ENCODE measurements around the gene MARCOL.

MARCOL gene, protein sequence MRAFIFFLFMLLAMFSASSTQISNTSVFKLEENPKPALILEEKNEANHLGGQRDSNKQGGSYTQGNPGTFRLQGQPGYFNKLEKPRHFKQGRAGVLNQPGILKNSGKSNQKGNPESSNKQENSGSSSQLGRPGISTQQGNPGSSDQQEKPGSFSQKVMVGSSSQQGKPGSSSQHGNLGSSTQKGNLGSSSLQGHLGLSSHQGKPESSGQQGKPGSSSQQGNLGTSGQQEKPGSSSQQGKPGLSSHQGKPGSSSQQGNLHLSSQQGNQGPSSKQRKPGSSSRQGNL

DNA sequence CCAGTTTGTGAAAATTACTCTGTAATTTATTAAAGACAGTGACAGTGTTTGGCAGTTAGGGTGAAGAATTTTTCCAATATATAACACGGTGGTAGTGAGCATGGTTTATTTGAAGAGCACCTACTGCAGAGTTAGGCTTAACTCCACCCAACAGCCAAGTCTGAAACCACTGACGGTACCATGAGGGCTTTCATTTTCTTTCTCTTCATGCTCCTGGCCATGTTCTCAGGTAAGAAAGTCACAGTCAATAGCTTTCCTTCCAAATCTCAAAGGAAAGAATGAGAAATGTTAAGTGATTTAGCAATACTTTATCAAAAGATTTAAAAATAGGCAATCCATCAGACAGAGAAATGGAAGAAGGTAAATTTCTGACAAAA lies at the start of gene MARCOL:
Gene MARCOL, plus strand, starts transcription at position 108 of the 377 bp plus-strand sequence. Its CDS starts 73 bp downstream, at position 181.
- DNase-seq, result no peak

DNA sequence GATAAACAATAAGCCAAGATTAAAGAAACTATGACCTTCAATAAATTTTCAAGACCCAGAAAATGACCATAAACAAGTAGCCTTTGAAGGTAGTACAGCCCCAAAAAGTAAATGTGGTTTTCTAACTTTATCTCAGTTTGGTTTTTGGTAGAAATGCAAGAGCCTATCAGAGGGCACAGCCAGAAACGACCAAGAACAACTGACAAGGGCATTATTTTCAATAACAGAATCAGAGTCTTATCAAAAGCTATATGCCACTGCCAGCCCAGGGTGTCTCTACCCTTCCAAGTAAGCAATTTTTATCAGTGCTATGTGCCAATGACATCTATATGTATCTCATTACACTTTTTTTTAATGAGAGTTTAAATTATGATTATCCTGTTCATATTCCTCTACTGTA lies 47.3 kb upstream of the MARCOL start:
- no peak for DNase-seq

DNA sequence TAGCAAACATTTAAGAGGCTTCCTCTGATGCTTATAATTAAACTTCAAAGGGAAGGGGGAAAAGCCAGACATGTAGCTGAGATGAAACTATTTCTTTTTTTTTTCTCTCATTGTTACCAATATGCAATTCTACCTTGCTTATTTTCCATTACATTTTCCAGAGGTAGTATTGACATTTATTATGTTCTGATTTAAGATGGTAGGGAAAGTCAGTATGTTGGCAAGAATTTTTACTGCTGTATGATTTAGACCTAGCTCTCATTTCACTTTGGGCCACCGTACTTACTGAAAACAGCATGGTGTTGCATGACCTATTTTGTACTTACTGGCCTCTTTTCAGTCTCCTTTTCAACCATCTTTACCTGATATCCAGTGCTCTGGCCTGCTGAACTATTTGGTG lies 45.1 kb upstream of the MARCOL start:
- DNase-seq, result no peak

DNA sequence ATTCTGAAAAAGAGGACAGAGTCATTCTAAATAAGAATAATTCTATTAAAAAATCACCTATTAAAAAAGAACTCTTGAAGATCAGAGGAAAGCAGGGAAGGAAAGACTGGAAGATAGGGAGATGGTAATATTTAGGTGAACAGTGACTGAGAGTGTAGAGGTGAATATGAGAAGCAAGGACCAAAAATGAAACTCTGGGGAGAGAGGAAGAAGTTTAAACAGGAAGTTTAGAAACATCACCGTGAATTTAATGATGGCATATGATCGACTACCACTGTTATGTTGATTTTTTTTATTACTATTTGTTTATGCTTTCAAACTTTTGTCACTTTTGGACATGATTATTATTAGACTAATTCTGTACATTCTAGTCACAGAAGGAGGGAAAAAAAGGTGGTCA lies 37.2 kb upstream of the MARCOL start:
- no peak for DNase-seq

DNA sequence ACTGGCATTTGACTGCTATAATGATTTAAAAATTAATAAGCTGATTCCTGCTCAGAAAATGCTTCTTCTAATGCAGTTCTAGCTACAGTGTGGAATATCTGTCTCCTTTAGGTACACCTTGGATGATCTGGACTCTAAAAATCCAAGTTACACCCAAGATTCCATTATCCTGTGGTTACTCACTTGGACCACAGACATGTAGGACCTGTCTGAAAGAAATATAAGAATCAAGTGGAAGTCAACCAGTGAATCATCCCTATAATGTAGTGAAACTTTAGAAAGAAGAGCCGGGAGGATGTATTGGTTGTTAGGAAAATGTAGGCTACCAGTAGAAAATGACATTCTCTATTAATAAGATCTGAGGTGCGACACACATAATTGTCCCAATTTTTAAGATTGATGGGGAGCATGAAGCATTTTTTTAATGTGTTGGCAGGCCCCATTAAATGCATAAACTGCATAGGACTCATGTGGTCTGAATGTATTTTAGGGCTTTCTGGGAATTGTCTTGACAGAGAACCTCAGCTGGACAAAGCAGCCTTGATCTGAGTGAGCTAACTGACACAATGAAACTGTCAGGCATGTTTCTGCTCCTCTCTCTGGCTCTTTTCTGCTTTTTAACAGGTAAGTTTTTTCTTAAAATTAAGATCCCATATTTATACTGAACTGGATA lies 35.7 kb upstream of the MARCOL start, which contains the start of gene SPINK6:
Gene SPINK6, plus strand, starts transcription at position 512 of the 673 bp plus-strand sequence. Its CDS starts 55 bp downstream, at position 567.
- no peak for DNase-seq

DNA sequence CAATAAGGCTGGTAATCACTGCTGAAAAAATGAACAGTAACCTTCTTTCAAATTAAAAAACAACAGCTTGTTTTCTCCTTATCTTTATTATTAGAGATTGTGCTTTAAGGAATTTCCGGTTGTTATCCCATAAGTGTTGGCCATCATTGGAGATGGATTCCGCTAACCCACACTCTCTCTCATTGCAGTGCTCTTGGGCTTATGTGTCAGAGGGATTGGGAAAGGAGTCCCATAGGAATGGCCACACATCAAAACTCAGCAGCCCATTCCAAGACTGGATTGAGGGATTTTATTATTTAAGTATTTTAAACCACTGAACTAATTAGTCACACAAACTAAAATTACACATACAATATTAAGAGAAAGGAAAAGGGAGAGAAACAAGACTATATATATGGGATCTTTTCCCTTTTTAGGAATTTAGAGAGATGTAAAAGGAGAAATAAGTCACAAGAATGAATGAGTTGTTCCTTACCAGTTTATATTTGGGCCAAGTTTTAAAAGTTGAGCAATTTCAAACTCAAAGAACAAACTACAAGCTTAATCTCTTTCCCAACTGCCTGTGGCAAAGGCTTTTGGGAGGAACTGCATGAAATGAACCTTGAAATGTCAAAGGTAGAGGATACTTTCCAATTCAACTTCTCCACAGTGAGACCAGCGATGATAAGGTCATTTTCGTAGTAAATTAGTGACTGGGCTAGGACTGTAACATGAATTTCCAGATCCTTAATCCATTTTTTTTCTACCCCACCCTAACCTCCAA lies 33.1 kb upstream of the MARCOL start:
- no peak for DNase-seq

DNA sequence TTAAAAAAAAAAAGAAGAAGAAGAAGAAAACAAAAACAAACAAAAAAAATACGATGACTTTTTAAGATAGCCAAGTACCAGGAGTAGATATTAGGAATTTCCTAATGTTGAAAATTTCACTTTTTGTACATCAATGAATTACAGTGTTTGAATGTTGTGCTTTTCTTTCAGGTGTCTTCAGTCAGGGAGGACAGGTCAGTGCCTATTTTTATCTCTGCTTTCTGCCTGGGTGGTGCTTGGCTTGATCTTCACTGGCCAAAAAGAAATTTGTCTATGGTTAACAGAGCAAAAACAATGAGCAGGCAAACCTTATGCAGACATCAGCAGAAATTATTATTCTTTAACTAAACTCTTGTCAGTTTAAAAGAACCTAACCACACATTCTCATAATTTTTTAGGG lies 32.5 kb upstream of the MARCOL start:
- DNase-seq, result no peak

DNA sequence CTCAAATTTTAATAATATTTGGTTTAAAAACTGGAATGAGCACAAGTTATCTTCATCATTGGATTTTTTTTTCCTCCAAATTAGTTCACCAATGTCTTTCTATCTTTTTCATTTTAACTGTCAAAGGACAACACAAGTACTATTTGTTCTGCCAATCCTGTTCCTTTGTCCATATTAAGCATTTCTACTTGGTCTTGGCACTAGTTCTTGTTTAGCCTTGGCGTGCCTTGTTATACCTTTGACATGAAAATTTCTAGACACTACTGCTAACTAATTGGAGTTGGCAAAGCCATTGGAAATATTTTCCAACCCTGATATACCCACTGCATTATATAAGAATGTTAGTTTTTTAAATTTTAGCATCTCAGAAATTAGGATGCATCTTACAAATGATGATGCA lies 31.7 kb upstream of the MARCOL start:
- no peak for DNase-seq

DNA sequence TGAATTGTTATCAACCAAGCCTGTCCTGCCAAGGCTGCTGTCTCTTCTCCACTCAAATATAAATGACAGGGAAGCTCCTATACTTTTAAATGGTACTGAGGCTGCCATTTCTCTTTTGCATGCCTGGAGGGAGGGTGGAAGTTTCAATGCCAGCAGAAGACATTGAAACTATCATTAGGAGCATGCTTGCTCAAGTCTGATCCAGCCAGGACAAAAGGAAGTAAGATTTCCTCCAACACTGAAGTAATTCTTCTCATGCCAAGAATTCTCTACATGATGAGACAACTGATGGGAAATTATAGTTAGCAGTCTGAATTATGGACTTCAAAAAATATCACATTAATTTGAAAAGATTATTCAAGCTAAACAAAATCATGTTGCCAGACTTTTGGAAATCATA lies 30.1 kb upstream of the MARCOL start:
- no peak for DNase-seq

DNA sequence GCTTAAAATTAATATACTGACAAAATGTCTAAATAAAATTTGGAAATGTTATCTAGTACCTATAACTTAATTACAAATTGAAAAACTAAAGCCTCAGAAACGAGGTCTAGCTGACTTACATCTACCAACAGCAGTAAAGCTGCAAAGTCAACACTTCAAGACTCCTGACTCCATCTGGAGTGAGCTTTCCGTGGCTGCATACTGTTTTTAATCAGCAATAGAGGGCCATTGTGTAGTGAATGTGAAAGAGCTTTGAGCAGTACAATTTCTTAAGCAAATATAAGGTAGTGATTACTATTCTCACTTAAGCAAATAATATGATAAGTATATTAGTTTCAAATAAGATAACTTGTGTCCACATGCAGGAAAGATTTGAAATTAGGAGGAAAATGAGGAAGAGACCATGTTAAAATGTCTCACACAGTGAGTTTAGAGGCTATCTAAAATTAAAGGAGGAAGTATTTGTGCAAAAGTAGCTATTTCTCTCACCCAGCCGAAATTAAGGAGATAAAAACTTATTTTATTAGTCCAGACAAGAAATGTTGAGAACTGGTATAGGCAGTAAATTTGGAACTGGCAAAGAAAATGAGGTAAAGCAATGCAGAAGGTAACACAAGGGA lies 29.1 kb upstream of the MARCOL start:
- no peak for DNase-seq

DNA sequence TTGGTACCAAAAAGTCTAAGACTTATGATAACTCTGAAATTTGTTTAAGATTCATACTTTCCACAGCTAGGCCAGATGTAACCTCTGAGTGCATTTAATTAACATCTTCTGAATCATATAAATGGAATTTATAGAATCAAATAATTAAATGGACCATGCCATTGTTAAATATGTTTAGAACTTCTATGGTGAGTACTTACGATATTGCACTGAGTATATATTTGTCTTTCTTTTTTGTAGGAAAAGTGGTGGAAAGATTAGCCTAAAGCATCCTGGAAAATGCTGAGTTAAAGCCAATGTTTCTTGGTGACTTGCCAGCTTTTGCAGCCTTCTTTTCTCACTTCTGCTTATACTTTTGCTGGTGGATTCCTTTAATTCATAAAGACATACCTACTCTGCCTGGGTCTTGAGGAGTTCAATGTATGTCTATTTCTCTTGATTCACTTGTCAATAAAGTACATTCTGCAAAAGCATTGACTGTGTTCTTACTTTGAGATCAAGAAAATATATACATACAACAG lies 23.6 kb upstream of the MARCOL start:
- DNase-seq, result no peak

DNA sequence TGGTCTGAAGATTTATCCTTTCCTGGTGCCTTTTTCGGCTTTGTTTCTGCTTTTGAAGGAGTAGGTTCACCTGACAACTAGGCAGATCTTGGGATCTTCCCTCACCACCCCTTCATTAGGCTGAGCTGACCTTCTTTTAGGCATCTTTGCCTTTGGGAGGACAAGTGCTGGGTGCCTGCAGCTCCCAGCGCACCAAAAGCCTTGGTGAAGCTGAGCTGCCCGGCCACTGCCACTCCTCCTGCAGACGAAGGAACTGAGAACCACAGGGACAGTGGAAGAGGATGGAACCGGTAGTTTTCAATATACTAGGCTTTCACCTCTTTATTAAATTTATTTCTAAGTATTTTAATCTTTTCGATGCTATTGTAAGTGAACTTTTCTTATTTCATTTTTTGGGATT lies 16.8 kb upstream of the MARCOL start:
- DNase-seq, result no peak

DNA sequence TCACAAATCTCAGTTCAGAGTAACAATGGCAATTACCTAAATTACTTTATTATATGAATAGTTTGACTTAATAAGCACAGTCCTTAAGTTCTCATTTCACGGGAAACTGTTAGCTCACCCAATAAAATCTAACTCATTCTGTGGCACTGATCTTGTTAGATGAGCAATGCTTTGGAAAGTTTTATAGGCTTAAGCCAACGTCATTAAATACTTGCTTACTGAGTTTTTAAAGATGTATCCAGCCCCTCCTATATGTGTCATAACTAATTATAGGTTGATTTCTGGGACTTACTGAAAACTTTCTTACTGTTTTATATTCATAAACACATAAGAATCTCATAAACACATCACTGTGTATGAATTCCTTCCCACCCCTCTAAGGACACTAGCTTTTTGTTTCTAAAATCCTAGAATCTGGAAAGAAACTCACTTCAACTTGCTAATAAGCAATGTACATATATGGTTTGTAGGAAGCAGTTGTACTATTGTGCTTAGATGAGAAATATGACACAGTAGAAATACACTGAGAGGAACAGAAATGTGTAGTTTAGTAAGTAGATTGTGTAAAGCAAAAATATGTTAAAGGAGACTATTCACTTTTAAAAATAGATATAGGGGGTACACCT lies 14.1 kb upstream of the MARCOL start:
- DNase-seq, result no peak

DNA sequence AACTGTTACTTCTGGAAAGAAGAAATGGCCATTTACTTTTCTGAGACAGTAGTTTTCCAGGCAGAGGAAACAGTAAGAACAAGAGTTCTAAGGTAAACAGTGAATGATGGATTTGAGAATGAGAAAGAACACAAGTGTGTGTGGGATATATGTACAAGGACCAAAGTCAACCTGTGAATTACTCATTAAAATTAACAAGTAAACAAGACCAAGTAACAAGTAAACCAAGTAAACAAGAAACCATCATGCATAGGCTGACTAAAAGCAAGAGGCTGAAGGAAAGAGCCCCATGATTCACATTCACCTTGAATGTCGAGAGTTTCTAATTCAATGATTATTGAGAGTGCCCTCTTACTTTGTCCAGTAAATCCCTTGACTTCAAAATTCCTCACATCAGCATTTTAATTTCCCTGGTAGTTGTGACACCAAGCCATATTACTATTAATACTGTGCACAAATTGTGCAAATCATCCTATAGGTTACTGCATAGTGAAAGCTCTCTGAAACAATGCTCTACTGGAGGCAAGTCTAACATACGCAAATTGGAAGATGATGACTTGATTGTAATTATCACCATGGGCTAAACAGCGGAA lies 9.8 kb upstream of the MARCOL start:
- no peak for DNase-seq

DNA sequence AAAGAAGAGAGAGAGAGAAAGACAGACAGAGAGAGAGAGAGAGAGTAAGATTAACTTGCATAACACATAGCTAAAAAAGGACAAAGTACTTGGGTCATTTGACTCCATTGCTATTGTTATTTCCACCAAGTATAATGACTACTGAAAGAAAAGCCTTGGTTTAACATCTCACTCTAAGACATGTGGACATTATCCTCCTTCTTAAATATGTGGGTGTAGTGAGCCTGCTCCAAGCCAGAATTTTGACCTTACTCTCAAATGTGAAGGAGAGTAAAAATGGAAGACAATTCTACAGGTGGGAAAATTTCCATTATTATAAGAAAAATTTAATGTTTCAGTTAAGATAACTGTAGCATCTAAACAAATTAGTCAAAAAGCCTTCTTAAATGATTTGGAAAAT lies 8.5 kb upstream of the MARCOL start:
- DNase-seq, result no peak

DNA sequence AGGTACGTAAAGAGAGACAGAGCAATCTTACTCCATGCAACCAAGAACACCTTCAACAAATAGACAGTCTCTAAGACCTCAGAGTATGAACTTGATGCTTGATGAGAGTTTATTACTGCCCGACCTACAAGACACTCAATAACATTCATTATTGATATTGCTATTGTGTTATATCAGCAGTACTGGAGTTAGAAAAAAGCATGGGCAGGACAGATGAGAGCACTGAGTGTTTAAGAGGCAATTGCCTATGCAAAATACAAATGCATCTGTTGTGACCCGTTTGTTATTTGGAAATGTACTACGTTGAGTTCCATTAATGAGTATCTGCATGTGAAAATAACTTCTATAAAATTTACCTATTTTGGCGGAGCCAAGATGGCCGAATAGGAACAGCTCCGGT lies 8.1 kb upstream of the MARCOL start:
- no peak for DNase-seq

DNA sequence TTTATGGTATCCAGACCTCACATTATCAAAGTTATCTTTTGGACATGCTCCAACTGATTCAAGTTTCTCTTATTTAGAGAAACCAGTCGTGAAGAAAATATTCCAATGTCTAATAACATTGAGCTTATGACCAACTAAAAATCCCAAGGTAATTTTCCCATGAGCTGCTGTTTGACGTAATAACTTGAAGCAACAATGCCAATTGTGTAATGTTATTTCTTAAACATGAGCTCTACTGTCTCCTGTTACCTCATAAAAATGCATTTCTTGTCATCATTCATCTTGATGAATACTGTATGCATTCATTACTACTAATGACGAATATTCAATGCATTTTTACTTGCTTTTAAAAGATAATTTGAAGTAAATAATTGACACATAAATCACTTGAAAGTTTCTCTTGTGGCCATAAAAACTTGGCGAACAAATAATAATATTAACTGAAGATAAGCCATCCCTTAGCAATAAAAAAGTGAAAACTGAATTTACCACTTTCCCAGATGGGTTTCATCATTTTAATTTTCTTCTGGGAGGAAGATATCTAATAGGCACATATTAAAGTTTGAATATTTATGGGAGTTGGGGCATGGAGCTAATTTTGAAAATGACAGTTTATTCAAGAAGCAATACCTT lies 424 bp upstream of the MARCOL start:
- DNase-seq, result no peak

DNA sequence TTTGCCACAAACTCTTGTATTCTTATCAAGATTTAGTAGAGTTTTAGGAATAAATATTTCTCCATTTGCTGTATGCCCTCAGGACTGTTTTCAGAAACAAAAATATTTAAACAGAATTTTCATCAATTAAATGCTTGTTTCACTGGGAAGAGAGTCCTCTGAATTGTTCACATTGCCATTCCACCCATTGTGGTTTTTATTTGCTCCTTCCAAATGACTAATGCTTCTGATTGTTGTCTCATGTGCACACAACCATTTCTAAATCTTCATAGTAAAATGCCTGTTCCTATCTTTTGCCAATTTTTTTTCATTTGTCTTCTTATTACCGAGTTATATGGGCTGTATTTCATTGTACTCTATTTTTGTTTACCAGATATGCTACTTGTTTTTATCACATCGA lies 10.6 kb downstream of the MARCOL start:
- DNase-seq, result no peak

DNA sequence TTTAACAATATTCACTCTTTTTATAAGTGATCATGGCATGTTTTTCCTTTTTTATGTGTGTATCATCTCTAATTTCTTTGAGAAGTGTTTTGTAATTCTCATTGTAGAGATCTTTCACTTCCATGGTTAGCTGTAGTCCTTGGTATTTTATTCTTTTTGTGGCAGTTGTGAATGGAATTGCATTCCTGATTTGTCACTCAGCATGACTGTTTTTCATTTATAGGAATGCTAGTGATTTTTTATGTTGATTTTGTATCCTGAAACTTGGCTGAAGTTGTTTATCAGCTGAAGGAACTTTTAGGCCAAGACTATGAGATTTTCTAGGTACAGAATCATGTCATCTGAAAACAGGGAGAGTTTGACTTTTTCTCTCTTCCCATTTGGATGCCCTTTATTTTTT lies 17.1 kb downstream of the MARCOL start:
- DNase-seq, result no peak

DNA sequence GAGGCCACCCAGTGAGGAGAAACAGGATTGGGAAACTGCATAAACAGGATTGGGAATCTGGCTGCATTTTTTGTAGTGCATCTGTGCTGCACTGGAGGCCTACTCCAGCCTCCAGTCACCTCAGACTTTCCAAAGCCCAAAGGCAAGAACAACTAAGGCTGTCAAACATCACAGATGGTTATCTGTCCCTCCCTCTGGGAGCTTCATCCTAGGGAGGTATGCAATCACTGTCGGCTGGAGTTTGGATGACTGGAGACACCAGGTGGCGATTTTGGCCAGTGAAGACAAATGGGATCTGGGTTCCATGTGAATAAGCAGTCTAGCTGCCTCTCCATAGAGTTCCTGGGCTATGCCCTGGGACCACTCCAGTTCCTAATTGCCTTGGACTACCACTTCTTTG lies 21.0 kb downstream of the MARCOL start:
- no peak for DNase-seq

DNA sequence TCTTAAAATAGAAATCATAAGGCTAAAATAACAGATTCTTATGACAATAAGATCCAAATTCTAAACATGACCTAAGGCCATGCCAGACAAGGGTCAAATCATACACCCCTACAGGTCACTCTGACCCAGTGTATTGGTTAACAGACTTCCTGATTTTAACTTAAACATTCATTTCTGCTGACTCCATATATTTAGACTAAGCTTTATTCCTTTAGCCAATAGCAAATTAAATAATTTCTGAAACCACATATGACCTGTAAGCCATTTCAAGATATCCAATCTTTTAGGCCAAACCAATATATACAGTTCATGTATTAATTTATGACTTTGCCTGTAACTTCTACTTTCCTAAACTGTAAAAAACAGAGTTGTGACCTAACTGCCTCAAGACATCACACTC lies 22.9 kb downstream of the MARCOL start:
- no peak for DNase-seq

DNA sequence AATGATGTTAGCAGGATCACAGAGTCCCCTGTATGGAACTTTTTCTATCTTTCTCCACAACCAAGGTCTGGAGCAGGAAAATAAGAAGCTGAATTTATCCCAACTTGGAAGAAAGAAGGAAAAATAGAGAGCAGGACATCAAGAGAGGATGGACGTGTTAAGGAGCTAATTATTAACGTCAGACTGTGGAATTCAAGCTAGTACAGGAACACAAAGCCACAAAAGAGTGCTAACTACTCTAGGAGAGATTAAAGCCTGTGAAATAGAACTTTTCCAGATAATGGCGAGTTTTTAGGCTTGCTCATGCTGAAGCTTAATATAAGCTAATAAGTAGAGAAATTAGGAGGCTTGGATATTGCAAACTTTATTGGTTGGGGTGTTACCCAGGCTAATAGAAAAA lies 29.6 kb downstream of the MARCOL start:
- no peak for DNase-seq
